Sigmoid colon (tissue), 7 donors: ENCODE data around the gene ZPR1. TPM values are rescaled to one million over a fixed set of nuclear protein-coding genes. Genes with fewer than 3 reads are reported as not detected.

Source experiments
- DNase-seq: peaks from one replicate; pipeline ENCODE4 v3.0.0-alpha.2; 2019
- H3K27ac ChIP-seq, 4 donors: fragments of 200-600 bp; sonication (generic); one replicate each; pipeline ENCODE4 v1.5.1; 2016 to 2019; ENCODE audit warnings: mild to moderate bottlenecking in 1 of 4
- H3K27me3 ChIP-seq, 3 donors: fragments of 200-600 bp; sonication (generic); one replicate each; pipeline ENCODE4 v1.5.1; 2019; ENCODE audit warnings: mild to moderate bottlenecking in 1 of 3
- H3K36me3 ChIP-seq, 4 donors: fragments of 200-600 bp; sonication (generic); one replicate each; pipeline ENCODE4 v1.5.1; 2016 to 2019
- H3K4me1 ChIP-seq, 4 donors: fragments of 200-600 bp; sonication (generic); one replicate each; pipeline ENCODE4 v1.5.1; 2017 to 2019
- H3K4me3 ChIP-seq, 4 donors: fragments of 200-600 bp; sonication (generic); one replicate each; pipeline ENCODE4 v1.5.1; 2017 to 2019; ENCODE audit warnings: mild to moderate bottlenecking in 2 of 4, moderate library complexity in 1 of 4
- H3K9me3 ChIP-seq, 4 donors: fragments of 200-600 bp in 3 of 4; sonication (generic) in 3 of 4; one replicate each; pipeline versions ENCODE4 v1.5.1 to v1.6.1; 2013 to 2019
- CTCF ChIP-seq, 4 experiments: fragments of 450-650 bp in 3 of 4; fragments of 200-600 bp in 1 of 4; IDR thresholded peaks; one replicate each; pipeline ENCODE4 v1.5.1; 2016 to 2019; ENCODE audit warnings: antibody characterized with exemption in 4 of 4, mild to moderate bottlenecking in 3 of 4, moderate library complexity in 2 of 4
- EP300 ChIP-seq, 4 donors: sonication (generic); formaldehyde crosslinking; IDR thresholded peaks; one replicate each; pipeline ENCODE4 v1.6.1; 2017; ENCODE audit warnings: antibody characterized with exemption in 4 of 4
- POLR2A ChIP-seq, 2 donors: fragments of 450-650 bp; IDR thresholded peaks; one replicate each; pipeline ENCODE4 v1.6.1; 2016; ENCODE audit warnings: antibody characterized with exemption in 2 of 2, mild to moderate bottlenecking in 2 of 2, moderate library complexity in 2 of 2
- POLR2AphosphoS5 ChIP-seq, 4 donors: sonication (generic); formaldehyde crosslinking; IDR thresholded peaks; one replicate each; pipeline ENCODE4 v1.6.1; 2017; ENCODE audit warnings: antibody characterized with exemption in 4 of 4
- WGBS, 2 donors: extraction: QIAGEN DNeasy Blood & Tissue Kit; methylation state at CpG; one replicate each; pipeline ENCODE4 v1.1.7; 2013; 5-methylcytosine and 5-hydroxymethylcytosine counted together
- intact Hi-C: fragments of 100-400 bp; cut with DNase I; formaldehyde crosslinking; loops from one replicate; pipeline ENCODE4 v1.15.1; 2023
- polyA plus RNA-seq, 3 donors: library from polyadenylated mRNA; stranded (reverse); fragments of 200-250 nt; gene quantifications; one replicate each; pipeline ENCODE4 v1.2.3, GENCODE V29; 2013
- total RNA-seq, 4 donors: library from RNA; depleted of rRNA; stranded (reverse); fragments of >200 nt; gene quantifications; one replicate each; pipeline ENCODE4 v1.1.0, GENCODE V29; 2016
- donor health status: healthy with polysubstance abuse.
- donor health status: Bipolar disorder and iron deficiency.
- donor health status: healthy.

Gene ZPR1
- total and polyA plus RNA-seq, 7 donors = 14.7 to 28.6 (median 17.3) TPM

DNA sequence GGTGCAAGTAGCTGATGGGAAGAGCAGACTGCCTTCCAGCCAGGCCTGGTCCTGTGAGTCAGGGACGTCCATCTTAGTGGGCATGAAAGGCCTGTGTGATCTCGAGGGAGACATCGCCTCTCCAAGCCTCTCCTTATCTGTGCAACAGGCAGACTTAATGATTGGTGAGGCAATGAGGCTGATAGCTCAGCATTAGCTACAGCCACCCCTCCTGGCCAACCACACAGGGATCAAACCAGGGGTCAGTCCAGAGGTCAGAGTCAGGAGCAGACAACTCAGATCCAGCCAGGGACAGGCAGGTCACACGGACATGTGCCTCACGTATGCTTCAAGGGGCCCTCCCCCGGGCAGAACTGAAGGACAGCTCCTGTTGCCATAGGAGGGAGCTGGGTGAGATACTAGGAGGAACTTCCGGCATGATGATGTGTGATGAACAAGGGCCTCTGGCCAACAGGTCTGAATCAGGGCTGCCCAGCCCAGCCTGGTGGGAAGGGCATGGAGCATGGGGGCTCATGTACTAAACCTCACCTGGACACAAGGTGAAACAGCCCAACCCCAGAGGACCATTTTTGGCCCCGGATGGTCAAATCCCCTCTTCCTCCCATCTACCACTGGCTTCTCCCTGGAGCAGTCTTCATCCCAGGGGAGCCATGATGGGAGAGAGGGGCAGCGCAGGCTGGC lies 39.1 kb upstream of the ZPR1 start:
- Histone ChIP-seq H3K4me1 (no peaks in the 10 kb centered on the region), H3K9me3 (no peaks in the 10 kb centered on the region), H3K36me3 (no peaks in the 10 kb centered on the region), H3K27ac (no peak overlapping the region), H3K27me3 (no peaks in the 10 kb centered on the region), H3K4me3 (no peak overlapping the region)
- WGBS, 2 donors = 83 to 86% methylated on average over 9 of the region's 9 CpGs
- intact Hi-C loops = no loop called here
- DNase-seq = peak; percentile 46
- no peak for TF ChIP-seq EP300 (IDR thresholded peaks at IDR 0.05)
- no peak for TF ChIP-seq POLR2AphosphoS5 (IDR thresholded peaks at IDR 0.05)
- TF ChIP-seq POLR2A (IDR thresholded peaks at IDR 0.05) = no peak
- no peak for TF ChIP-seq CTCF (IDR thresholded peaks at IDR 0.05)

GRCh38 chr11:116825854-116826750 lies 38.3 kb upstream of the ZPR1 start:
- no peak overlapping the region for H3K27ac ChIP-seq
- intact Hi-C loops = no loop called here
- H3K27me3 ChIP-seq = no peaks in the 10 kb centered on the region
- no peak overlapping the region for H3K4me3 ChIP-seq
- WGBS, 2 donors = 77 to 79% methylated on average over 22 of the region's 22 CpGs
- H3K9me3 ChIP-seq = no peaks in the 10 kb centered on the region
- DNase-seq = peak; percentile 38
- no peaks in the 10 kb centered on the region for H3K4me1 ChIP-seq
- TF ChIP-seq CTCF (IDR thresholded peaks at IDR 0.05) = no peak
- no peaks in the 10 kb centered on the region for H3K36me3 ChIP-seq

DNA sequence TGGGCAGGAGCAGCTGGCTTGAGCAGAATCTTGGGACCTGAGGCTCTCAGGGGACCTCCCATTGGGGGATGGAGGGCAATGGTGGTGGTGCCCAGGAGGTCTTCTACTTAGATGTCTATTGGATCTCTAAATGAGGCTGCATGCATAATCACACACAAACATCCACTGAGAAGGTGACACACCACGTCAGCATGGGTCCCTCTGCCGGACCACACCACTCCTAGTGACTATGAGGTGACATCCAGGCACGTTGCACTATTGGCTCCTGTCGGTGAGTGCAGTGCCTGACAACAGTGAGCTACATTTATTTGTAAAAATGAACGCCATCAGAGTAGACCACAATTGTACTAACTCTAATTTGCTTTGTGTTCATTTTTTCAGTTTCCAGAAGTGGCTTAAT lies 37.6 kb upstream of the ZPR1 start:
- Histone ChIP-seq H3K4me1 (no peaks in the 10 kb centered on the region), H3K4me3 (no peak overlapping the region), H3K27me3 (no peaks in the 10 kb centered on the region), H3K27ac (no peak overlapping the region), H3K36me3 (no peaks in the 10 kb centered on the region), H3K9me3 (no peaks in the 10 kb centered on the region)
- no peak for DNase-seq
- TF ChIP-seq EP300 (IDR thresholded peaks at IDR 0.05) = no peak
- no peak for TF ChIP-seq POLR2AphosphoS5 (IDR thresholded peaks at IDR 0.05)
- no peak for TF ChIP-seq POLR2A (IDR thresholded peaks at IDR 0.05)
- no peak for TF ChIP-seq CTCF (IDR thresholded peaks at IDR 0.05)
- 83 to 86% methylated on average over 5 of the region's 5 CpGs for WGBS, 2 donors
- intact Hi-C loops = no loop called here

- no peak for DNase-seq
- WGBS, 2 donors = 84 to 86% methylated on average over 16 of the region's 16 CpGs
- no peak within 1 kb of the TSS for H3K4me3 ChIP-seq
- TF ChIP-seq EP300 (IDR thresholded peaks at IDR 0.05) (no peak), POLR2AphosphoS5 (IDR thresholded peaks at IDR 0.05) (no peak), CTCF (IDR thresholded peaks at IDR 0.05) (no peak), POLR2A (IDR thresholded peaks at IDR 0.05) (no peak)
- intact Hi-C loops = no loop called here
- no peaks in the 10 kb centered on the region for H3K36me3 ChIP-seq
- no peaks in the 10 kb centered on the region for H3K27me3 ChIP-seq
- no peaks in the 10 kb centered on the region for H3K4me1 ChIP-seq
- no peak within 1 kb of the TSS for H3K27ac ChIP-seq
- H3K9me3 ChIP-seq = no peaks in the 10 kb centered on the region
Measured at GRCh38 chr11:116823031-116823843, 35.4 kb upstream of the ZPR1 start, which contains the start of gene APOA4. Gene APOA4, minus strand, starts transcription at chr11:116823304. Its CDS starts 113 bp downstream, at chr11:116823191.
